ENCODE measurements around the gene GLRX. TPM values are rescaled to one million over a fixed set of nuclear protein-coding genes. Genes with fewer than 3 reads are reported as not detected.

Gene GLRX
- total RNA-seq, 4 donors from 2014 or later: 20.2 to 65.3 (median 41.3) TPM

DNA sequence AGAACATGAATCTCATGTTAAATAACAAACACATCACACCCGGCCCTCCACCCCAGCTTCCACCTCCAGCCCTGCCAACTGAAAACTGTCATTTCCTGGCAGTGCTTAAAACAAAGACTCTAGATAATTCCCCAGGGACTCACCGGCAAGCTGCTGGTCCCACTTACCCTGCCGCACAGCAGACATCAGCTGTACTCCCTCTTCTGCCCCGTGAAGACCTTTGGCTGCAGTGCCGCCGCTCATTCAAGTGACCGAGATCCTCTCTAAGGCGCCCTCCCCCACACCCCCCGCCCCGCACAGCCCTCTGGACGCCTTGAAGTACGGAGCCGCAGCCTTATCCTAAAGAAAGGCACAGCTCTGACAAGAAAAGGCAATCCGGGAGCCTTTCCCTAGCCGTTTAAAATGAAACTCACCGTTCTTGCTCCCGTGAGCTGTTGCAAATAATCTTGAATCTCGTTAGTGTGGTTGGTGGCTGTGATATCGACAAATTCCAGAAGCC, 434 bp downstream of the GLRX start:
- Histone ChIP-seq H3K27me3 (no peaks in the 10 kb centered on the region), H3K36me3 (peaks cover 0 to 5% of the 10 kb centered on the region in 2 donors), H3K27ac (peak overlapping the region; percentile 35 to 91 (median 88)), H3K4me3 (peak overlapping the region; percentile 65 to 74), H3K9me3 (no peaks in the 10 kb centered on the region), H3K4me1 (peaks cover 0 to 70% (median 21%) of the 10 kb centered on the region in 3 donors)
- ATAC-seq: peak; percentile 44
- TF ChIP-seq, protein P1, sequence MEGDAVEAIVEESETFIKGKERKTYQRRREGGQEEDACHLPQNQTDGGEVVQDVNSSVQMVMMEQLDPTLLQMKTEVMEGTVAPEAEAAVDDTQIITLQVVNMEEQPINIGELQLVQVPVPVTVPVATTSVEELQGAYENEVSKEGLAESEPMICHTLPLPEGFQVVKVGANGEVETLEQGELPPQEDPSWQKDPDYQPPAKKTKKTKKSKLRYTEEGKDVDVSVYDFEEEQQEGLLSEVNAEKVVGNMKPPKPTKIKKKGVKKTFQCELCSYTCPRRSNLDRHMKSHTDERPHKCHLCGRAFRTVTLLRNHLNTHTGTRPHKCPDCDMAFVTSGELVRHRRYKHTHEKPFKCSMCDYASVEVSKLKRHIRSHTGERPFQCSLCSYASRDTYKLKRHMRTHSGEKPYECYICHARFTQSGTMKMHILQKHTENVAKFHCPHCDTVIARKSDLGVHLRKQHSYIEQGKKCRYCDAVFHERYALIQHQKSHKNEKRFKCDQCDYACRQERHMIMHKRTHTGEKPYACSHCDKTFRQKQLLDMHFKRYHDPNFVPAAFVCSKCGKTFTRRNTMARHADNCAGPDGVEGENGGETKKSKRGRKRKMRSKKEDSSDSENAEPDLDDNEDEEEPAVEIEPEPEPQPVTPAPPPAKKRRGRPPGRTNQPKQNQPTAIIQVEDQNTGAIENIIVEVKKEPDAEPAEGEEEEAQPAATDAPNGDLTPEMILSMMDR (IDR thresholded peaks at IDR 0.05): no peak
- TF ChIP-seq POLR2A (IDR thresholded peaks at IDR 0.05) (no peak), EP300 (IDR thresholded peaks at IDR 0.05) (no peak), POLR2AphosphoS5 (IDR thresholded peaks at IDR 0.05) (no peak)
- WGBS, 2 donors (ENCODE audit: low coverage in 1 of 2): 0% methylated on average over 1 to 12 of the region's 19 CpGs

DNA sequence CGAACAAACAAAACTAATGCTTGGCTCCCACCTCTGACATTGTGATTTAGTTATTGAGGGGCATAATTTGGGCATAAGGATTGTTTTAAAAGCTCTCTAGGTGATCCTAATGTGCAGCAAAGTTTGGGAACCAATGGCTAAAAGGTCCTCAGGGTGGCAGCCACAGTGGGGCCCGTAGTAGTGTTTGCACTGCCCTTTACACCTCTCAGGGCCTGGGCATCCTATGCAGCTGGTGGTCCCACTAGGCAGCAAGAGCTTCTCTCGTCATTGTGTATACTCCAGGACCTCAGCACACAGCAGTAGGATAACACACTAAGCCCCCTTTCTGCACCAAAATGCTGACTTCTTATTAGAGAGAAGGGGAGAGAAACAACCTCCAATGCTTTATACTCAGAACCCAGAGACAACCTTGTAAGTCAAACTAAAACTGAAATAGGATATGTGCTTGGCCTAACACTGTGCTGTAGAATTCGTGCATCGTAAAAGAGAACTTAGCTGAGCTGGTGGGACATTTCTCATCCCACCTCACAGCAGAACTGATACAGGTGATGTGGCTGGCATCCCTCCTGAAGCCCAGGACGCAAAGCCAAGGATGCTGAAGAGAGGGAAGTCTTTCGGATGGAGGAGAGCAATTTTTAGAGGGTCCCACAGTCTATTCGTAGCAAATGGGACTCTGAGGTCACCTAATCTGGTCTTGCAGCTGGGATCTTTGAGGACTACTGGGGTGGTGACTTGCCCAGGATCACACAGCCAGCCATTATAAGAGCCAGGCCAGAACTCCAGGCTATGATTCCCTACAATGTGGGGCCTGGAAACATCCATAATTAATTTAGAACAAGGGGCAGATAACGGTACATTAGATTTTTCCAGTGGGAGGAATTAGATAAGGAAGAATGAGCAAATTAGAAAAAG, 1.2 kb downstream of the GLRX start:
- peaks cover 0 to 75% (median 21%) of the 10 kb centered on the region in 3 donors for H3K4me1 ChIP-seq
- H3K27ac ChIP-seq: peak overlapping the region; percentile 35 to 91 (median 88)
- TF ChIP-seq, protein P1 (IDR thresholded peaks at IDR 0.05): no peak
- TF ChIP-seq EP300 (IDR thresholded peaks at IDR 0.05): no peak
- no peak for TF ChIP-seq POLR2A (IDR thresholded peaks at IDR 0.05)
- TF ChIP-seq POLR2AphosphoS5 (IDR thresholded peaks at IDR 0.05): no peak
- H3K4me3 ChIP-seq: peak overlapping the region; percentile 65 to 74
- WGBS, 2 donors (ENCODE audit: low coverage in 1 of 2): 36 to 53% methylated on average over 6 of the region's 9 CpGs
- no peaks in the 10 kb centered on the region for H3K27me3 ChIP-seq
- H3K9me3 ChIP-seq: no peaks in the 10 kb centered on the region
- H3K36me3 ChIP-seq: peaks cover 0 to 12% of the 10 kb centered on the region in 2 donors
- ATAC-seq: no peak

DNA sequence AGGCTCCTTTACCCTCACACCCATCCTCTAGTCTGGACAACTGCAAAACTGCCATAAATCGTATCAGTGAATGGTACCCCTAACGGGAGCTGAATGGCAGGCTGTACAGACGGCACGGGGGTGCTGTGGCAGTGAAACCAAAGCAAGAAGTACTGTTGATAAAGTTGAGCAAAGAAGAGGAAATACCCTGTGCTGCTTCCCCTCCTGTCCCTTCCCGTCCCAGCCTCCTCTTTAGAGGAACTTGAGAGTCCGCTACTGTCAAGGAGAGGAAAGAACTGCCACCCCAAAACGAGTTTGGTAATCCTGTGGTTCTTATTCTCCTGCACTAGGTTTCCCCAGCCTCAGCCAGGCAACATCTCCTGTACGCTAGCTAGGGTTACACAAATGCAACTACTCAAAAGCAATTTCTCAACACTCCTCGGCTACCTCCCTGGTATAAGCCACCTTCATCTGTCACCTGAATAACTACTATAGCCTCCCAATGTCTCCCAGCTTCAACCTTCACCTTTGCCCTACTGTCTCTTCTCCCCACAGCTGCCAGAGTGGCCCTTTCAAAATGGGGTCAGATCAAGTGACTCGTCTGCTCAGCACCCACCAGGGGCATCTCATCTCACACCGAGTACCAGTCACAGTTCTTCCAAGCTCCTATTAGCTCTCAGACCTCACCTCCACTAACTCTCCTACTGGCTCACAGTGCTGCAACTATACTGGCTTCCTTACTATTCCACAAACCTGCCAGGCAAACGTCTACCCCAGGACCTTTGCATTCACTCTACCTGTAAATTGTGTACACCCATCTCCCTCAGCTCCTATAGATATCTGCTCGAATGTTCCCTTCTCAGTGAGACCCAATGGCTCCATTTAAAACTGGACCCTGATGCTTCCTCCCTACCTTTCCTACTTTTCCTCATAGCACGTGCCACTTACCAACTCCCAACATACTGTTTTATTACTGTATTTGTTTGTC, 4.1 kb downstream of the GLRX start:
- TF ChIP-seq POLR2AphosphoS5 (IDR thresholded peaks at IDR 0.05): no peak
- TF ChIP-seq, protein P1 (IDR thresholded peaks at IDR 0.05): no peak
- no peak for TF ChIP-seq EP300 (IDR thresholded peaks at IDR 0.05)
- TF ChIP-seq POLR2A (IDR thresholded peaks at IDR 0.05): no peak
- Histone ChIP-seq H3K4me1 (peaks cover 0 to 64% (median 10%) of the 10 kb centered on the region in 3 donors), H3K36me3 (peaks cover 0 to 35% of the 10 kb centered on the region in 2 donors), H3K27me3 (no peaks in the 10 kb centered on the region), H3K9me3 (no peaks in the 10 kb centered on the region), H3K27ac (peak overlapping the region in 3 of 4 donors; percentile 11 to 40 (median 38)), H3K4me3 (peak overlapping the region in 1 of 2 donors; percentile 24)
- 80 to 84% methylated on average over 11 to 14 of the region's 14 CpGs for WGBS, 2 donors (ENCODE audit: low coverage in 1 of 2)
- ATAC-seq: no peak

DNA sequence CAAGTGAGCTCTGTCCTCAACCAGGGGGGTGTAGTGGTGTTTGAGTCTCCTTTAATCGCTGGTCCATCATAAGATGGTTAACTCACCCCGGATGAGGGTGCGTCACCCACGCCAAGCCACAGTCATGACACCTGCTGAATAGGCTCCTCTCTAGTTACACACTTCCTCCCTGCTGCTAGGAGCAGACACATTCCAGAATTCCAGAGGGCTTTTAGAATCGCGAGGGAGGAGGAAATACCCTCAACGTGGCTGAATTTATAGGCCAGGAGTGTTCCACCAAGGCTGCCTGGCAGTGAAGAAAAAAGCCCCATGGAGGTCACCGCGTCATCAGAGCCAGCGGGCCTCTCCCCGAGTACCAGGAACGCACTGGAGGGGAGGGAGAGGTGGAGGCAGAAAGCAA, 5.1 kb downstream of the GLRX start:
- no peak for ATAC-seq
- Histone ChIP-seq H3K27ac (peak overlapping the region in 2 of 4 donors; percentile 11 to 40), H3K4me1 (peaks cover 0 to 65% (median 6%) of the 10 kb centered on the region in 3 donors), H3K36me3 (peaks cover 0 to 35% of the 10 kb centered on the region in 2 donors), H3K9me3 (no peaks in the 10 kb centered on the region), H3K27me3 (no peaks in the 10 kb centered on the region), H3K4me3 (no peak overlapping the region)
- 59 to 81% methylated on average over 7 to 9 of the region's 12 CpGs for WGBS, 2 donors (ENCODE audit: low coverage in 1 of 2)
- no peak for TF ChIP-seq EP300 (IDR thresholded peaks at IDR 0.05)
- no peak for TF ChIP-seq POLR2A (IDR thresholded peaks at IDR 0.05)
- TF ChIP-seq POLR2AphosphoS5 (IDR thresholded peaks at IDR 0.05): no peak
- TF ChIP-seq, protein P1 (IDR thresholded peaks at IDR 0.05): no peak

All from gastroesophageal sphincter (tissue), 4 donors.